ENCODE data around the gene UBXN11.

DNA sequence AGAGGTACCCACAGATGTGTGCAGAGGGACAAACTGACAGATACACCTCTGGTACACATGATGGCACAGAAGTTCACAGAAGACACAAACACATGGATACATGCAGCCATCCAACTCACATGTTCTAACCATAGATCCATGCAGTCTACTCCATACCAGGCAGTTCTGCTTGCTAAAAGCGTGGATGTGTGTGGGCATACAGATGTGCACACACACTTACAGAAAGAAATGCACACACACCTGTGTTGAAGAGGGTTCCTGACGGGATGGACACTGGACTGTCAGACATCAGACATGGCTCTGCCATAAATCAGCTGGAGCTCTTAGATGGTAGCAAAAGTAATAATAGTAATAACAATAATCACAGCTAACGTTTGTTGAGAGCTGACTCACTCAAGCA, 18.1 kb upstream of the UBXN11 start:
- TF ChIP-seq, protein P1, sequence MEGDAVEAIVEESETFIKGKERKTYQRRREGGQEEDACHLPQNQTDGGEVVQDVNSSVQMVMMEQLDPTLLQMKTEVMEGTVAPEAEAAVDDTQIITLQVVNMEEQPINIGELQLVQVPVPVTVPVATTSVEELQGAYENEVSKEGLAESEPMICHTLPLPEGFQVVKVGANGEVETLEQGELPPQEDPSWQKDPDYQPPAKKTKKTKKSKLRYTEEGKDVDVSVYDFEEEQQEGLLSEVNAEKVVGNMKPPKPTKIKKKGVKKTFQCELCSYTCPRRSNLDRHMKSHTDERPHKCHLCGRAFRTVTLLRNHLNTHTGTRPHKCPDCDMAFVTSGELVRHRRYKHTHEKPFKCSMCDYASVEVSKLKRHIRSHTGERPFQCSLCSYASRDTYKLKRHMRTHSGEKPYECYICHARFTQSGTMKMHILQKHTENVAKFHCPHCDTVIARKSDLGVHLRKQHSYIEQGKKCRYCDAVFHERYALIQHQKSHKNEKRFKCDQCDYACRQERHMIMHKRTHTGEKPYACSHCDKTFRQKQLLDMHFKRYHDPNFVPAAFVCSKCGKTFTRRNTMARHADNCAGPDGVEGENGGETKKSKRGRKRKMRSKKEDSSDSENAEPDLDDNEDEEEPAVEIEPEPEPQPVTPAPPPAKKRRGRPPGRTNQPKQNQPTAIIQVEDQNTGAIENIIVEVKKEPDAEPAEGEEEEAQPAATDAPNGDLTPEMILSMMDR (IDR thresholded peaks at IDR 0.05): no peak
- TF ChIP-seq POLR2A (IDR thresholded peaks at IDR 0.05): no peak
